HG03460 (cell line): ENCODE measurements around the gene HID1.
"Not testable (repeated sequence)": the region's sequence is repeated elsewhere in the genome, so short reads cannot be mapped to it uniquely, and the experiment has no call there.

Experiments
- ATAC-seq: cut with Tn5 transposase; IDR thresholded peaks from one replicate; pipeline ENCODE4 v1.9.1; 2021; ENCODE audit not compliant: unreplicated experiment

HID1 gene

GRCh38 chr17:74922694-74923537, 49.6 kb downstream of the HID1 start, which contains the start of gene USH1G:
USH1G (minus strand) TSS chr17:74923255; CDS start chr17:74923073, 182 bp downstream.
- ATAC-seq: no peak

- ATAC-seq: no peak
Measured at GRCh38 chr17:74922172-74922571, 50.4 kb downstream of the HID1 start.

- no peak for ATAC-seq
Measured at GRCh38 chr17:74921769-74922168, 50.8 kb downstream of the HID1 start.

- ATAC-seq: no peak
Measured at GRCh38 chr17:74921026-74921681, 51.4 kb downstream of the HID1 start.

- no peak for ATAC-seq
Measured at GRCh38 chr17:74920642-74921025, 51.9 kb downstream of the HID1 start.

GRCh38 chr17:74920306-74920620, 52.3 kb downstream of the HID1 start:
- ATAC-seq: no peak

GRCh38 chr17:74919440-74920305, 52.9 kb downstream of the HID1 start:
- ATAC-seq: no peak

GRCh38 chr17:74918906-74919305, 53.7 kb downstream of the HID1 start:
- no peak for ATAC-seq

- no peak for ATAC-seq
Measured at GRCh38 chr17:74917430-74917829, 55.1 kb downstream of the HID1 start.

GRCh38 chr17:74916851-74917199, 55.7 kb downstream of the HID1 start:
- ATAC-seq: no peak

GRCh38 chr17:74916136-74916850, 56.3 kb downstream of the HID1 start:
- no peak for ATAC-seq

GRCh38 chr17:74911423-74911822, 61.1 kb downstream of the HID1 start:
- not testable (repeated sequence) for ATAC-seq

GRCh38 chr17:74909097-74909496, 63.5 kb downstream of the HID1 start:
- not testable (repeated sequence) for ATAC-seq

- no peak for ATAC-seq
Measured at GRCh38 chr17:74907012-74907411, 65.5 kb downstream of the HID1 start.

- not testable (repeated sequence) for ATAC-seq
Measured at GRCh38 chr17:74906214-74906793, 66.3 kb downstream of the HID1 start.

GRCh38 chr17:74904687-74905409, 67.7 kb downstream of the HID1 start:
- ATAC-seq: no peak

- ATAC-seq: no peak
Measured at GRCh38 chr17:74903671-74904070, 68.9 kb downstream of the HID1 start.

- no peak for ATAC-seq
Measured at GRCh38 chr17:74903034-74903433, 69.5 kb downstream of the HID1 start.

- ATAC-seq: no peak
Measured at GRCh38 chr17:74901353-74902135, 71.0 kb downstream of the HID1 start.
